ES-I3 (cell line): ENCODE results near the gene CTNNA1.

ENCODE experiments used
- H3K36me3 ChIP-seq: 2 replicates; pipeline ENCODE4 v1.6.1; 2013; ENCODE audit warnings: mild to moderate bottlenecking, low read length, control low read depth, moderate library complexity; ENCODE audit not compliant: insufficient read depth
- H3K4me1 ChIP-seq: 2 replicates; pipeline ENCODE4 v1.6.1; 2013; ENCODE audit warnings: mild to moderate bottlenecking, control low read depth, low read length; ENCODE audit not compliant: insufficient read depth
- H3K9ac ChIP-seq: 2 replicates; pipeline ENCODE4 v1.6.1; 2013; ENCODE audit warnings: low read depth, mild to moderate bottlenecking, low read length, moderate library complexity
- H3K9me3 ChIP-seq: 2 replicates; pipeline ENCODE4 v1.6.1; 2013; ENCODE audit warnings: mild to moderate bottlenecking, low read length, moderate library complexity; ENCODE audit not compliant: control insufficient read depth, insufficient read depth

The CTNNA1 gene

DNA sequence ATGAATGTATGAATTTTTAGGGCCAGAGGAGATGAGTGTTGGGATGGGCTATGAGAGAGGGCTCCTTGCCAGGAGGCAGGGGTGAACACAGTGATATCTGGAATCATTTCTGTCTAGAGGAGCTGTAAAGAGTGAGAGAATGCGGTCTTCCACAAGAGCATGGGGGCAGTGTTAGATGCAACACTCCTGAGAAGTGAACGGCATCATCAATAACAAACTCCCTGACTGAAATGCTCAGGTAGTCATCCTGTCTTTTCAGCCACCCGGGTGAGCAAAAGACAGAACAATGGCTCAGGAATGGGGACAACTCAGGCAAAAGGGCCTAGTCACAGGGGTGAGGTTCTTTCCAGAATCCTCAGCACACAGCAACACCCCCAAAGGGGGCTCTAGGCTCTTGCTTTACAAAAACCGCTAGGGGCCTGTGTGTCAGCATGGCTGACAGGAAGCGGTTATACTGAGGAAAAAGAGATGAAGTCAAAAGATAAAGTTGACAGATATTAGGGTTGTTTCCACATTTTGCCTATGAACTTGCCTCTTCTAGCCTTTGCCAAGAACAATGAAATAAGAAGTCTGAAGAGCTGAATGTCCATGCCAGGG, 226.6 kb downstream of the CTNNA1 start:
- Histone ChIP-seq H3K4me1 (peaks cover 18% of the 10 kb centered on the region), H3K9ac (no peak overlapping the region)

DNA sequence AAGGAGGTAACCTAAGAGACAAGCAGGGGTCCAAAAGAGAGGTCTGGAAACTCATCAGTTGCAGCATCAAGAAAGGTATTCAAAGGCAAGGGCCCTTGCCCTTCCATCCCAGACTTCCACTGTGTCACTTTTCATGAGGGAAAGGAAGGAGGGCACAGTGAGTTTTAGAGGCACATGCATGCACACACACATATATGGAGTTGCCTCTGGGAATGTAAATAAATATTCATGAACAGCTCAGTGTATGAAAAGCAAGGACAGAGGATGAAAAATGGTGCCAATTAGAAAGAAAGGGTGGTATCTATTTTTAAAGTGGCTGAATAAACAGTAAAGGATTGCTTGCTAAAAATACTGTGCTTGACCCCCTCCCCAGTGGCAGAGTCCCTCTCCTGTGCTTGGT, 227.2 kb downstream of the CTNNA1 start:
- no peaks in the 10 kb centered on the region for H3K9me3 ChIP-seq
- H3K4me1 ChIP-seq: peaks cover 18% of the 10 kb centered on the region
- no peak overlapping the region for H3K9ac ChIP-seq
- no peaks in the 10 kb centered on the region for H3K36me3 ChIP-seq

More for the DNA sequence above, 226.6 kb downstream of the CTNNA1 start:
- no peaks in the 10 kb centered on the region for H3K9me3 ChIP-seq
- H3K36me3 ChIP-seq: no peaks in the 10 kb centered on the region

DNA sequence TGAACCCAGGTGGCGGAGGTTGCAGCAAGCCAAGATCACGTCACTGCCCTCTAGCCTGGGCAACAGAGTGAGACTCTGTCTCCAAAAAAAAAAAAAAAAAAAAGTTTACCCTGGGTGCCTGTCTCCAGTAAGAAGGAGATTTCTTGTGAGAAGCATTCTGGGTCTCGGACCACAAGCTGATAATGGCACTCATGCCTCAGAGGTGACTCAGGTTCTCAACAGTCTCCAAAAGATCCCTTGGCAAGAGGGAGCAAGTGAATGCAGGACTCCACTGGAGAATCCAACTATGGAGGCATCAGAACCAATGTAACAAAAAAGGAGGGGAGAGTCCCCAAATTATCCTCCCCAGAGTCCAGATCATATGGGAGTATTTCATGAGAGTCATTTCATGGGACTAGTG, 227.9 kb downstream of the CTNNA1 start:
- H3K9ac ChIP-seq: no peak overlapping the region
- H3K4me1 ChIP-seq: peaks cover 18% of the 10 kb centered on the region
- no peaks in the 10 kb centered on the region for H3K36me3 ChIP-seq
- no peaks in the 10 kb centered on the region for H3K9me3 ChIP-seq

DNA sequence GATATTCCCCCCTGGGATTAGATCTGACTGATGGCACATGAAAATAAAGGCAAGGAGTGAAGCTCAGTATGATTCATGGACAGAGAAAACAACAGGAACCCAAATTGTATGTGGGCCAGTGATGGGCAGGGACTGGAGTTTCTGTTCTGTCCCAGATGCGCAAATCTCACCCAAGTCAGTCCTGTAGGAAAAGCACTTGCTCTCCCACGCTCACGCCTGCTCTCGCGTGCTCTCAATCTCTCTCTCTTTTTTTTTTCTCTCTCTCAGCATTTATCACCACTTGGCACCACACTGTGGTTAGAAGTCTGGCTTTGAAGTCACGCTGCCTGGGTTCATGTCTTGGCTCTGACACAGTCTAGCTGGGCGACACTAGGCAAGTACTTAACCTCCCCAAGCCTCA, 228.4 kb downstream of the CTNNA1 start:
- no peaks in the 10 kb centered on the region for H3K36me3 ChIP-seq
- H3K4me1 ChIP-seq: peaks cover 18% of the 10 kb centered on the region
- H3K9ac ChIP-seq: no peak overlapping the region
- no peaks in the 10 kb centered on the region for H3K9me3 ChIP-seq

DNA sequence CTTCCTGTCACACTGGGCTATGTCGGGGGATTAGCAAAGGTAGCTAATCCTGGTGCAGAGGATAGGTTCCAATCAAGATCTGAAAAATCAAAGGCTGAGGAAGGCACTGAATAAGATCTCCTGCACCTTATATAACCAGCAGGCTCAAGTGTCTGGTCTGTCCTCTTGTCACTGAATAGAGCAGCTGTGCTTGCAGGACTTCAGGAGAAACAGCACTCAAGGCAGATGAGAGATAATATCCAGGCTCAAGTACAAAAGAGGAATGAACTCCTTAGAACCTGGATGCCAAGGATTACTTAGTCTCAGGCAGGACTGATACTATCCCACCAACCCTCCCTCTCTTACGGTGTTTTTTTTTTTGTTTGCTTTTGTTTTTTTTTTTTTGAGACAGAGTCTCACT, 230.8 kb downstream of the CTNNA1 start:
- no peak overlapping the region for H3K9ac ChIP-seq
- H3K36me3 ChIP-seq: no peaks in the 10 kb centered on the region
- 0 out of 2 replicates have a peak, but pooled peaks cover 4% of the 10 kb centered on the region for H3K4me1 ChIP-seq
- H3K9me3 ChIP-seq: no peaks in the 10 kb centered on the region
